GM18909 (cell line): Measurements from ENCODE around the gene CFAP43.

Experiments used
- ATAC-seq: cut with Tn5 transposase; IDR thresholded peaks from one replicate; pipeline ENCODE4 v1.9.1; 2021; ENCODE audit warnings: mild to moderate bottlenecking; ENCODE audit not compliant: unreplicated experiment, poor library complexity

Gene CFAP43

DNA sequence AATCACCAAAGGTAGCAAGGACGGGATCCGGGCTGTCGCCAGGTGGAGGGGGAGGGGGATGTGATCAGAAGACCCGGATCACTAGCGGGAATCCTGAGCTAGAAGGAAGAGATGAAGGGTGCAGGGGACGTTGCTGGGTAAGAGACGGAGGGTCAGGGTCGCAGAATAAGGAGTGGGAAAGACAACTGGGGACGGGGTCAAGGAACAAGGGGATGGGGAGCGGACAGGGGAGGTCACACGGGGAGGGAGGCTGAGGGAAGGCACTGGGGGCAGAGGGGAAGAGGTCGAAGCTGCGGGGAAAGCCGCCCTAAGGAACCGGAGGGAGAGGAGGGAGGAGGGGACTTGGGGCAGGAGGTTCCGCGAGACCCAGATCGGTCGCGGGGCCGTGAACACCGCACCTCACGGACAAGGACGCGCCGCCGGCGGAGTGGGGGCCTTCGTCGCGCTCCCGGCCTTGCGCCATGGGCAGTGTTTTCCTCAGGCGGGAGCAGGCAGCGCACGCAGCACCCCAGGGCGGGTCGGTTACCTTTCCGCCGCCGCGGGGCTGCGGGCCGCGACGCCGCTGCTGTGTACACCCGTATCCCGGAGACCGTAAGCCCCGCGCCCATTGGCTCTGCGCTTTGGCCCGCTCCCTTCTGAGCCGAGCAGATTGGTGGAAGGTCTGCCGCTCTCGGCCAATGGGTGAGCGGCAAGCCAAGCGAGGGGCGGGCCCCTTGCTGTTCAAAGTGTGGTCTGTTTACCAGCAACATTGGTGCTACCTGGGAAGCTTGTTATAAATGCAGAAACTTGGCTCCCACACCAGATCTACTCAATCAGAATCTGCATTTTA, at the start of gene CFAP43:
TSS of gene CFAP43 (minus strand) at position 581 of the 829 bp plus-strand sequence. CDS start at position 463, 118 bp downstream.
- ATAC-seq, result peak; percentile 100

GRCh38 chr10:104281694-104282093, 49.5 kb upstream of the CFAP43 start:
- ATAC-seq, result no peak

- ATAC-seq, result no peak
Observed at GRCh38 chr10:104279550-104280259, 47.5 kb upstream of the CFAP43 start.

GRCh38 chr10:104277785-104278184, 45.6 kb upstream of the CFAP43 start:
- no peak for ATAC-seq

DNA sequence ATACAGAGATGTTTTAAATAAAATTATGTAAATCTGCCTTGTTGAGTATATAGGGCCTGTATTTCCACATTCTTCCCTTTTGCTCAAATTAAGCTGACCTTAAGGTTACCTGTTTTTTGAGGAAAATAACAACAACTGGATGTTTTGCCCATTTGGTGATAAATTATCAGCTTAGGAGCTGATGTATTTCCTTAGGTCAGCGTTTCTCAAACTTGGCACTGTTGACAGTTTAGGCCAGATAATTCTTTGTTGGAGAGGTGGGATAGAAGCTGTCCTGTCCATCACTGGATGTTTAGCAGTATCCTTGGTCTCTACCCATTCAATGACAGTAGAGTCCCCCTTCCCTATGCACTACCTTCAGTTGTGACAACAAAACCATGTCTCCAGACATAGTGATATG, 44.0 kb upstream of the CFAP43 start:
- ATAC-seq, result no peak

- peak; percentile 90 for ATAC-seq
Observed at GRCh38 chr10:104274762-104275721, 42.9 kb upstream of the CFAP43 start.

- ATAC-seq, result no peak
Observed at GRCh38 chr10:104273899-104274575, 41.9 kb upstream of the CFAP43 start.

DNA sequence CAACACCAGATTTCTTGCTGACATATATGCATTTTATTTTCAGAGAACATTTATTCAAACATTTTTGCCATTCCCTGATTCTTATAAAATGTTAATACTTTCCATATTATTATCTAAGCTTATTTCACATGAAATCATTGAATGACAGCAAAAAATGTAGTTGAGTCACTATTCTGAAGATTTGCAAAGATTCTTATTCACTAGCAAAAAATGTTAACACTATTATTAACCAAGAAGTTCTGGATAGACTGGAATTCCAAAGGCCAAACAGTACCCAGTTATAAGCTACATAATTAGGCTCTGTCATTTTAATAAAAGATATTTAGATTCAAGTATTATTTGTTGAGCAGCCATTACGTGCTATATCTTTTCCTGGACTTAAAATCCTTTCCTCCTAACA, 41.1 kb upstream of the CFAP43 start:
- no peak for ATAC-seq

DNA sequence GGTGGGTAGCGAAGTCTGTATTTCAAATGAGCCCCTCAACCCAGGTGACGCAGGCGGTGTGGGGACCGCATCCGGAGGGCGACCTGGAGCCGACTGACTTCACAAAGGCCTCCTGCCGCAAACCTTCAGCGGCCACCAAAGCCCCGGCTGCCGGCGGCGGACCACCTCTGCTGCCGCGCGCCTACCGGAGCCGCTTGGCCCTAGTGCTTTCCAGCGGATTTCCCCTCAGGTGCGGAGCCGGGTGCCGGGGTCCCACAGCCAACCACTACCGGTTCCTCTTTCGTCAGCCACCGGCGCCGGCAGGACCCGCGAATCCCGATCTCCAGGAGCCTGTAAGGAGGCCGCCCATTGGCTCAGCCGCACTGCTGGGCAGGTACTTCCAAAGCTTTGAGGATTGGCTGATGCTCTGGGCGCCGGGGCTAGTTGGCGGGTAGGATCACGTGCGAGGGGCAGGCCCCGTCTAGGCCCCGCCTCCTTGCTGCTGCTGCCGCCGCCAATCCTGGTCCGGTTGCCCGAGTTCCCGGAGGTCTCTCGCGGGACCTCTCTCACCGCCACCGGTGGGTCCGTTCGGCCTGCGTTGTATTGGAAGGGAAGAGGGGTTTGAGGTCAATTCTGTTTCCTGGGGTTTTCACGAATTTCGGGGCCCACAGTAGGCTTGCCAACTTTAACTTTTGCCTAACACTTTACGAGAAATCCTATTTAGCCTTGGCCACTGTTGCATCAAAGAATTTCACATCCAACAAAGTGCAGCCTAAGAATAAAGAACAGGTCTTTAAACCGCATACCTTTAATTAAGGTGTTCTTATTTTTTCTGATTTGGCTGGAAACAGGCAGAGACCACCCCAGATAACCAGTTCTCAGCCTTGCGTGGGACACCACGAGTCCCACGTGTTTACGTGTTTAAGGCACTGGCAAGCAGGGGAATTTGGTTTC, 36.8 kb upstream of the CFAP43 start, which contains the start of gene GSTO2:
TSS of gene GSTO2 (plus strand) at position 472 of the 933 bp plus-strand sequence. CDS start 5,732 bp downstream, outside the sequence.
- ATAC-seq, result peak; percentile 99

DNA sequence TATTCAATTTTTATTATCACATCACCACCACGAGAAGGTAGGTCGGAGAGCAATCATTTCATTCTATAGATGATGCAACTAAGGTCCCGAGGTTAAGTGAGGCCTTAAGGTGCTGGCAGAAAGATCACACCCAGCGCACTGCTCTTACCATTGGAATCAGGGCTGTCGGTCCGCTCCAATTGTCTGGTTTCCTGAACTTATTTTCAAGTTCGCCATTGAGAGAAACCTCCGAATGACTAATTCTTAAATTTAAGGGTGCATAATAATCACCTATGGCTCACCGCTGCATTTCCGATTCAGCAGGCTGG, 36.2 kb upstream of the CFAP43 start:
- peak; percentile 0 for ATAC-seq

DNA sequence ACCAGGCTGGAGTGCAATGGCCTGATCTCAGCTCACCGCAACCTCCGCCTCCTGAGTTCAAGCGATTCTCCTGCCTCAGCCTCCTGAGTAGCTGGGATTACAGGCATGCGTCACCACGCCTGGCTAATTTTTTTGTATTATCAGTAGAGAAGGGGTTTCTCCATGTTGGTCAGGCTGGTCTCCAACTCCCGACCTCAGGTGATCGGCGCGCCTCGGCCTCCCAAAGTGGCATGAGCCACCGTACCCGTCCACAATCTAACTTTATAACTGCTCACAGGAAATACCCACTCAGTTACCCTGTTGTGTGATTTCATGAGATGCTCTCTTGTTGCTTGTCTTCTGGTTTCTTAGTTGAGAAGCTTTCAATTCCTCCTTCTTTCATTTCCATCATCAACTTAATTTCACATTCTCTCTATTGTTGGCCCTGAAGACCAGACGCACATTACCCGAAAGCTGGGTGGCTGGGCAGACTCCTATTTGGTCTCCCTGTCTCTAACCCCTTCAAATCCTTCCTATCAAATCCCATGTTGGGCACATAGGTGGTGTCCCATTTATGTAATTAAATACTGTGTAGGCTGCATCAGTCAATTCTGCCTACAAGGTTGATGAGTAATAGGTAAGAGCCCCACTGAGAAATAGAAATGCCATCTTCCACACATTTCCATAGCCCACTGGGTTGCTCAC, 35.7 kb upstream of the CFAP43 start:
- ATAC-seq, result no peak

DNA sequence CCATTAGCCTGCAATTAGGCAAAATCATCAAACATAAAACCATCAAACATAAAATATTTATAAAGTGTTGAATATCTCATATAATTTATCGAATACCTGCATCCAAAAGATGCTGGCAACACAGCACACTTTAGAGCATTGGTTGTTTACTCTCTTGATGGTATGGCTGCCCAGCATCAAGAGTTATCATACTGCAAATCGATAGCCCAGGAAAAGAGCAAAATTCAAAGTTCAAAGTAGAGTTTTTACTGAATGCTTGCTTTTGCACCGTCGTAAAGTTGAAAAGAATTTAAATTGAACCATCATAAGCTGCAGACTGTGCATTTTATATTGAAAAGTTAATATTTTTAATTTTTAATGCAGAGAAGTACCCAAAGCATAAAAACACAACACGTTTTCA, 32.6 kb upstream of the CFAP43 start:
- ATAC-seq, result no peak

DNA sequence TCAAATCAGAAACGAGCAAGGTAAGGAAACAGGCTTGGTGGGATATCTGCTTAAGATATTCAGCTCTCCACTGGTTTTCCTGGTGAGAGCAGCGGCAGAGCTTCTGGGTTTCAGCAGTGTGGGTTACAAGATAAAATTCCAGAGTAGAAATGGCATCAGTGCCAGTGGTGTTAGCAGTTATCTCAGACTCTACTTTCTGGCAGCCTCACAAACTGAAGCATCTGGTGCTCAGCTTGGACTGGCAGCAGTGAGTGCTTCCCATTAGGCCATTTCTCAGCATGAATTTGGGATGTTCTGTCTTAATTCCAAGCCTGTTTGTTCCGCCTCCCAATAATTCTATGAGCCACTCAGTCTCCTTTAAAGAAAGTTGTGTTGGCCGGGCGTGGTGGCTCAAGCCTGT, 29.9 kb upstream of the CFAP43 start:
- no peak for ATAC-seq

- no peak for ATAC-seq
Observed at GRCh38 chr10:104260775-104261115, 28.6 kb upstream of the CFAP43 start.

DNA sequence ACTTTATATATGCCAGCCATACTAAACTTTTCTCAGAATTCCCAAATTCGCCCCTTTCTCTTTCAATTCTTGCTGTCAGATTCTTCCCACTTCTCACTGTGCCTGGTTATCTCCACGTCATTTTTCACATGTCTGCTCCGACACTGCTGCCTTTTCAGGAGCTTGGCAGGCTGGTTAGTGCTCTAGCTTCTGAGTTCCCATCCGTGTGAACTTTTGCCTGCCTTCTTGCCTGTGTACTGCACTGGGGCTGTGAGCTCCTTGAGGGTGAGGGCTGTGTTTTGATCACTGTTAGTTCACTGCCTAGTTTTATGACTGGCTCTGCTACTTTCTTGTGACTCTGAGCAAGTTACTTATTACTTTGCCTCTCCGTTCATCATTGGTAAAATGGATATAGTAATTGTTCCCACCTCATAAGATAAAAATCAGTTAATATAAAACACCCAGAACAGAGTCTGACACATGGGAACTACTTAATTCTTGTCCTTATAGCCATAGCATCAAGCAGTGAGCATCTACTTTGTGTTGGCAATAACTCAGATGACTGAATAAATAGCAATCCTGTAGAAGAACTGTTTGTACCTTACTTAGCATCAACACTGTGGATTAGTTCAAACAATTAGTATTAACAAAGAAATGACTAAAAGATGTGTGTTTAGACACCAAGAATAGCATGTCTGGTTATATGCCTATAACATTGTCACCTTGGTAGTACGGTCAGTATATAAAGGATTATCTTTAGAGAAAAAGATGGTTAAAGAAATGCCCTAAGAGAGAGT, 28.0 kb upstream of the CFAP43 start:
- ATAC-seq, result no peak

GRCh38 chr10:104259456-104259855, 27.3 kb upstream of the CFAP43 start:
- ATAC-seq, result no peak

GRCh38 chr10:104258209-104258608, 26.0 kb upstream of the CFAP43 start:
- ATAC-seq, result no peak

DNA sequence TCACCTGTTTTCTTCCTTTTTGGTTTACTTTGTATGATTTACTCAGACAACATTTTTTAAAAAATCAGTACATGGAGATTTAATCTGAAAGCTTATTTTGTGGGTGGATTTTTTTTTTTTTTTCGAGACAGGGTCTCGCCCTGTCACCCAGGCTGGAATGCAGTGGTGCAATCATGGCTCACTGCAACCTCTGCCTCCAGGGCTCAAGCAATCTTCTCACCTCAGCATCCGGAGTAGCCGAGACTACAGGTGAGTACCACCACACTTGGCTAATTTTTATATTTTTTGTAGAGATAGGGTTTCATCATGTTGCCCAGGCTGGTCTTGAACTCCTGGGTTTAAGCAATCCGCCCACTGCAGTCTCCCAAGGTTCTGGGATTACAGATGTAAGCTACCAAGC, 25.1 kb upstream of the CFAP43 start:
- no peak for ATAC-seq
